Ascending aorta (tissue), 2 donors: ENCODE results near the gene DDT. TPM values are rescaled to one million over a fixed set of nuclear protein-coding genes. Genes with fewer than 3 reads are reported as not detected.
"Not testable (repeated sequence)": the region's sequence is repeated elsewhere in the genome, so short reads cannot be mapped to it uniquely, and the experiment has no call there.

Experiments used
- DNase-seq, 2 donors: peaks; one replicate each; pipeline ENCODE4 v3.0.0-alpha.2; 2019; ENCODE audit warnings: low spot score in 2 of 2
- H3K27ac ChIP-seq, 2 donors: fragments of 200-600 bp; sonication (generic); one replicate each; pipeline ENCODE4 v1.5.1; 2016 to 2017; ENCODE audit warnings: mild to moderate bottlenecking in 1 of 2
- H3K27me3 ChIP-seq: fragments of 200-600 bp; sonication (generic); one replicate; pipeline ENCODE4 v1.5.1; 2017
- H3K36me3 ChIP-seq, 2 donors: fragments of 200-600 bp; sonication (generic); one replicate each; pipeline ENCODE4 v1.5.1; 2016
- H3K4me1 ChIP-seq, 2 donors: fragments of 200-600 bp; sonication (generic); one replicate each; pipeline ENCODE4 v1.5.1; 2016 to 2017; ENCODE audit warnings: mild to moderate bottlenecking in 1 of 2
- H3K4me3 ChIP-seq, 2 donors: fragments of 200-600 bp; sonication (generic); one replicate each; pipeline ENCODE4 v1.5.1; 2016 to 2017; ENCODE audit warnings: mild to moderate bottlenecking in 1 of 2
- H3K9me3 ChIP-seq, 2 donors: fragments of 200-600 bp; sonication (generic); one replicate each; pipeline ENCODE4 v1.5.1; 2016
- intact Hi-C: fragments of 100-400 bp; cut with DNase I; formaldehyde crosslinking; loops from one replicate; pipeline ENCODE4 v1.15.1; 2023
- total RNA-seq: library from RNA; depleted of rRNA; stranded (reverse); fragments of >200 nt; gene quantifications from one replicate; pipeline ENCODE4 v1.1.0, GENCODE V29; 2016
- TF ChIP-seq, protein P1 (sequence below), 3 experiments: fragments of 200-600 bp in 2 of 3; fragments of 450-650 bp in 1 of 3; sonication (generic) in 2 of 3; IDR thresholded peaks; one replicate each; pipeline ENCODE4 v1.5.1; 2016 to 2019; ENCODE audit warnings: antibody characterized with exemption in 3 of 3, mild to moderate bottlenecking in 1 of 3, moderate library complexity in 1 of 3

DDT gene
- total RNA-seq, 1 donor from 2014 or later: 275 TPM

DNA sequence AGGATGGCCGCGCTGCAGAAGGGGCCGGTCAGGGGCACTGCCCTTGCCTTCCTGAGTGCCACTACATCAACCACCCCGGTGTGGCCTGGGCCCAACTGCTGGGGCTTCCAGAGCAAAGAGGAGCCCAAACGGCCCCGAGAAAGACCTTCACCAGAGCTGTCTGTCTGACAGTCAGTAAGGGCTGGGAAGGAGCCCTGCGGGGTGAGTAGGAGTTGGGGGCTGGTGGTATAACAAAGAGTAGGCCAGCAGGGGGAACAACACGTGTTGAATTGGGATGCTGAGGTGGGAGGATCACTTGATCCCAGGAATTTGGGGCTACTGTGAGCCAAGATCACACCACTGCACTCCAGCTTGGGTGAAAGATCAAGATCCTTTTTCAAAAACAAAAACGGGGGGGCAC is 27.1 kb upstream of the DDT start:
- H3K4me1 ChIP-seq: peaks cover 0 to 5% of the 10 kb centered on the region in 2 donors
- intact Hi-C loops: no loop called here
- no peak overlapping the region for H3K4me3 ChIP-seq
- DNase-seq: no peak
- no peaks in the 10 kb centered on the region for H3K36me3 ChIP-seq
- H3K27ac ChIP-seq: no peak overlapping the region
- TF ChIP-seq, protein P1, sequence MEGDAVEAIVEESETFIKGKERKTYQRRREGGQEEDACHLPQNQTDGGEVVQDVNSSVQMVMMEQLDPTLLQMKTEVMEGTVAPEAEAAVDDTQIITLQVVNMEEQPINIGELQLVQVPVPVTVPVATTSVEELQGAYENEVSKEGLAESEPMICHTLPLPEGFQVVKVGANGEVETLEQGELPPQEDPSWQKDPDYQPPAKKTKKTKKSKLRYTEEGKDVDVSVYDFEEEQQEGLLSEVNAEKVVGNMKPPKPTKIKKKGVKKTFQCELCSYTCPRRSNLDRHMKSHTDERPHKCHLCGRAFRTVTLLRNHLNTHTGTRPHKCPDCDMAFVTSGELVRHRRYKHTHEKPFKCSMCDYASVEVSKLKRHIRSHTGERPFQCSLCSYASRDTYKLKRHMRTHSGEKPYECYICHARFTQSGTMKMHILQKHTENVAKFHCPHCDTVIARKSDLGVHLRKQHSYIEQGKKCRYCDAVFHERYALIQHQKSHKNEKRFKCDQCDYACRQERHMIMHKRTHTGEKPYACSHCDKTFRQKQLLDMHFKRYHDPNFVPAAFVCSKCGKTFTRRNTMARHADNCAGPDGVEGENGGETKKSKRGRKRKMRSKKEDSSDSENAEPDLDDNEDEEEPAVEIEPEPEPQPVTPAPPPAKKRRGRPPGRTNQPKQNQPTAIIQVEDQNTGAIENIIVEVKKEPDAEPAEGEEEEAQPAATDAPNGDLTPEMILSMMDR (IDR thresholded peaks at IDR 0.05): no peak
- no peaks in the 10 kb centered on the region for H3K27me3 ChIP-seq
- no peaks in the 10 kb centered on the region for H3K9me3 ChIP-seq

DNA sequence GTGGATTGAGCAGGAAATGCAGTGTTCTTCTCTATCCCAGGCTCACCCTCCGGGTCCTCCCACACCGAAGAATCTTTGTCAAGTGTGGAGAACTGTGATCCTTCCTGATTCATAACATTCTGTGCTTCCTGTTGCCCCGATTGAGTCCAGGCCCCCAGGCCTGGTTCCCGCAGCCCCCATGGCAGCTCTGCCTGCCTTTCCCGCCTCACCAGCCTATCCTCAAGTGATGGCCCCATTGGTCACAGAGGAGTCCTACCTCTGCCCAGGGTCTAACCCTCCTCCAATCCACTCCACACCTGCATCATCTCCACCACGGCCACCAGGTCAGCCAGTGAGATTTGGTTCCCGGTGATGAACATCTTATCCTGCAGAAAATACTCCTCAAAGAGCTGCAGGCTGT is 25.5 kb upstream of the DDT start:
- H3K4me1 ChIP-seq, H3K9me3 ChIP-seq, H3K27ac ChIP-seq, DNase-seq, H3K4me3 ChIP-seq, intact Hi-C loops, H3K27me3 ChIP-seq, H3K36me3 ChIP-seq: not testable (repeated sequence)

DNA sequence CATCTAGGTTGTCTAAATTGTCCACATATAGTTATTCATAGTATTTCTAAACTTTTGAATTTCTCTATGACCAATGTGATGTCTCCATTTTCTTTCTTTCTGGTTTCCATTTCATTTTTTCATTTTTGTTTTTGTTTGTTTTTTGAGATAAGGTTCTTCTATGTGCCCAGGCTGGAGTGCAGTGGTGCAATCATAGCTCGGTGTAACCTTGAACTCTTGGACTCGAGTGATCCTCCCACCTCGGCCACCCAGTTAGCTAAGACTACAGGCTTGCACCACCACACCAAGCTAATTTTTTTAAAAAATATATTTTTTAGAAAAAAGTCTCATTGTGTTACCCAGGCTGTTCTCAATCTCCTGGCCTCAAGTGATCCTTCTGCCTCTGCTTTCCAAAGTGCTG is 22.9 kb upstream of the DDT start:
- no peak for DNase-seq
- TF ChIP-seq, protein P1 (IDR thresholded peaks at IDR 0.05): no peak
- no peaks in the 10 kb centered on the region for H3K36me3 ChIP-seq
- H3K9me3 ChIP-seq: no peaks in the 10 kb centered on the region
- no peaks in the 10 kb centered on the region for H3K27me3 ChIP-seq
- H3K4me1 ChIP-seq: no peaks in the 10 kb centered on the region
- no peak overlapping the region for H3K4me3 ChIP-seq
- intact Hi-C loops: no loop called here
- no peak overlapping the region for H3K27ac ChIP-seq

DNA sequence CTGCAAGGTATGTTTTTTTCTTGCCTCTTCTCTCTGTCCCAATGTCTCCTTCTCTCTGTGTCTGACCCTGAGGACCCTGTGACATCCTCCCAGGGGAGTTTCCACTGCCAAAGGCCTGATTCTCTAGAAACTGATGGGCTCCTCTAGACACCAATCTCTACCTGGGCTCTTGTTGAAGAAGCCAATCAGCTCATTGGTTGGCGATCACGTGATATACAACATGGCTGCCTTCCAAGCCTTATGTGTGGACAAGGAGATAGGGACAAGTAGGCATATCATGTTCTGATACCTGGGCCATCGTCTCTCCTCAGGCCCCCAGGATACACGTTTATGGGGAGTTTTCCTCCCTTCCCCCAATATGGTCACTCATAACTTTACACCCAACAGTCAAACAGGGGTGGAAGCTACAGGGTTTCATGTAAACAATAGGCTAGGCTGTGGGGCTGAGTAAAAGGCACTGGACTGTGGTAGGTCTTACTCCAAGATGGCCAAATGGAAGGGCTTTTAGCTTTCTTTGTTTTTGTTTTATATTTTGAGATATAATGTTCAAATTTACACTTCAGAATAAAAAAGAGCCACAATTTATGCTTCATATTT is 19.4 kb upstream of the DDT start:
- intact Hi-C loops, H3K4me1 ChIP-seq, H3K9me3 ChIP-seq, DNase-seq, H3K4me3 ChIP-seq, H3K27ac ChIP-seq, H3K27me3 ChIP-seq, H3K36me3 ChIP-seq: not testable (repeated sequence)

DNA sequence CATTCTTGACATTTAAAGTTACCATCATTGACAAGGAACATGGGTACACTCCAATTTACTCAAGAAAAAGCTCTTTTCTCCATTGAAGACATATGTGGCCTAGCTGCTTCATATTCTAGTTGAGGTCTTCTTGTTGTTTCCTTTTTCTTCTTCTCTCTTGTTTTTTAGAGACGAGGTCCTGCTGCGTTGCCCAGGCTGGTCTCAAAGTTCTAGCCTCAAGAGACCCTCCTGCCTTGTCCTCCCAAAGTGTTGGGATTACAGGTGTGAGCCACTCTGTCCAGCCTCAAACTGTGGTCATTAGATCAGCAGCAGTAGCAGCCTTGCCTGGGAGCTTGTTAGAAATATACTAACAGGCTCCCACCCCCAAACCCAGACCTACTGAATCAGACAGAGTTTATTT is 18.8 kb upstream of the DDT start:
- H3K27me3 ChIP-seq, H3K4me3 ChIP-seq, intact Hi-C loops, H3K36me3 ChIP-seq, H3K4me1 ChIP-seq, DNase-seq, H3K27ac ChIP-seq, H3K9me3 ChIP-seq: not testable (repeated sequence)

DNA sequence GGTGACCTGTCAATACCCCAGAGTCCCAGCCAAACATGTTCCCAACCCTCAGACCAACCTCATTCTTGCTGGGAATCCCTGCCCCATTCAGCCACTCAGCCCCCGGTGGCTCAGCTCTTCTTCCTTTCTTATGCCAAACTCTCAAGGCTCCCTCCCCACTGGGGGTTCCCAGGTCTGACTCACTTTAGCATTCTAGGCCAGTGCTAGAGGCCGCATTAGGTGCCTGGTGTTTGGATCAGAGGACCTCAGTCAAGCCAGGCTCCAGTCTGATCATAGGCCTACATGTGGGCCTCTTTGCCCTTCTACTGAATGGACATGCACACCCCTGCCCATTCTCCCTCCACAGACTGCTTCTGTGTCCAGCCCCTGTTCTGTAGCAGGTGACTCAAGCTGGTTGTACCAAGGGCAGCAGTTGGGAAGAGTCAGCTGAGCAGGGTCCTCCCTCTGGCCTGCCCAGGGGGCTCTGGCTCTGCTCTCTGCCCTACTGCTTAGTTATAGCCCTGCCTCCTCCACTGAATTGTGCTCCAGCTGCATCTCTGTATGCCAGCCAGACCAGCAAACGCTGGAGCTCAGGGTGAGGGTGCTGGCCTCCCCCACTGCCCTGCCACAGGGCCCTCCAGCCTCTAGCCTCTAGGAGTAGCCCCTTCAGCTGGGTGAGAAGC is 15.5 kb upstream of the DDT start:
- H3K4me1 ChIP-seq, H3K9me3 ChIP-seq, H3K27me3 ChIP-seq, intact Hi-C loops, H3K4me3 ChIP-seq, DNase-seq, H3K36me3 ChIP-seq, H3K27ac ChIP-seq: not testable (repeated sequence)

DNA sequence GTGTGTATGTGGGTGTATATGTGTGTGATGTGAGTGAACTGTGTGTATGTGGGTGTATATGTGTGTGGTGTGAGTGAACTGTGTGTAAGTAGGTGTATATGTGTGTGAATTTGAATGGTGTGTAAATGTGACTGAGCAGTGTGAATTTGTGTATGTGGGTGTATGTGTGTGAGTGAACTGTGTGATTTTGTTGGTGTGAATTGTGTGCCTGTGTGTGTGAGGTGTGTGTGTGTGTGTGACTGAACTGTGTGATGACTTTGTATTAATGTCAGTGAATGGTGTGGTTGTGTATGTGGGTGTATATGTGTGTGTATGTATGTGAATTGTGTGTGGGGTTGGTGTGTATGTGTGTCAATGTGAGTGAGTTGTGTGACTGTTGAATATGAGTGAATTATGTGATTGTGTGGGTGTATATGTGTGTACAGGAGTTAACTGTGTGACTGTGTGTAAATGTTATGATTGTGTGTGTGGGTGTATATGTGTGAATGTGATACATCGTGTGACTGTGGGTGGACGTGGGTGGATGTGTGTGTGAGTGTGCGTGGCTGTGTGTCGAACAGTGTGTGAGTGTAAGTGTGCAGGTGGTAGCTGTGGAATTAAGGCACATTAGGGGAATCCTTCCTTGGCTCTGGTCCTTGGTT is 12.4 kb upstream of the DDT start:
- intact Hi-C loops, H3K36me3 ChIP-seq, DNase-seq: not testable (repeated sequence)

DNA sequence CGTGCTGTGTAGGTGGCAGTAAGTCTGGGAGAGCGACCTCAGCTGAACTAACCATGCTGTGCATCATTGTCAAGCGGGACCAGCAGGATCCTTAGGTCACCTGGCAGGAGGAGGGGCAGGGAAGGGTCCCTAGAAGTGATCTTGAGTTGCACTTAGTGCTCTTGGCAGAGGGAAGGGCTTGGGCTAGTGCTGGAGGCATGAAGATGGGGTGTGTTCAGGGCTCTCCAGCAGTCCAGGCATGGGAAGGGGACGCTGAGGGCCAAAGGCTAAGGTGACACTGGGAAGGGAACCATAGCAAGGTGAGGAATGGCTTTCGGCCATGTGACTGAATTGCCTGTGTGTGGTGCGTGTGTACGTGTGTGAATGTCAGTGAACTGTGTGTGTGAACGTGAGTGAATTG is 11.8 kb upstream of the DDT start:
- H3K36me3 ChIP-seq, H3K9me3 ChIP-seq, H3K27me3 ChIP-seq, H3K4me1 ChIP-seq, H3K27ac ChIP-seq, H3K4me3 ChIP-seq, DNase-seq, intact Hi-C loops: not testable (repeated sequence)

More for the DNA sequence above, 12.4 kb upstream of the DDT start:
- H3K9me3 ChIP-seq, H3K4me1 ChIP-seq, H3K27me3 ChIP-seq, H3K27ac ChIP-seq, H3K4me3 ChIP-seq: not testable (repeated sequence)
